Immature natural killer cell (primary cell): Measurements from ENCODE around the gene CPTP. TPM values are rescaled to one million over a fixed set of nuclear protein-coding genes. Genes with fewer than 3 reads are reported as not detected.

ENCODE experiments used
- DNase-seq, 3 donors: peaks; one replicate each; pipeline ENCODE4 v3.0.0; 2022; ENCODE audit warnings: mixed read lengths in 1 of 3
- H3K27ac Mint-ChIP-seq, 6 donors: one replicate each; pipeline ENCODE4 v1.8.0; 2020; ENCODE audit warnings: mixed read lengths in 6 of 6, mild to moderate bottlenecking in 5 of 6, inconsistent platforms in 4 of 6, moderate library complexity in 3 of 6
- H3K27me3 Mint-ChIP-seq, 3 donors: one replicate each; pipeline ENCODE4 v1.8.0; 2020 to 2021; ENCODE audit warnings: low read depth in 3 of 3, mild to moderate bottlenecking in 3 of 3, mixed read lengths in 3 of 3, moderate library complexity in 3 of 3, inconsistent platforms in 1 of 3
- H3K36me3 Mint-ChIP-seq, 3 donors: one replicate each; pipeline ENCODE4 v1.8.0; 2020; ENCODE audit warnings: mixed read lengths in 3 of 3, inconsistent platforms in 2 of 3, mild to moderate bottlenecking in 2 of 3
- H3K4me1 Mint-ChIP-seq, 2 donors: one replicate each; pipeline ENCODE4 v1.8.0; 2020; ENCODE audit warnings: inconsistent platforms in 2 of 2, mild to moderate bottlenecking in 2 of 2, mixed read lengths in 2 of 2, moderate library complexity in 1 of 2
- H3K4me3 Mint-ChIP-seq, 5 donors: one replicate each; pipeline ENCODE4 v1.8.0; 2020; ENCODE audit warnings: mild to moderate bottlenecking in 5 of 5, mixed read lengths in 5 of 5, inconsistent platforms in 3 of 5, moderate library complexity in 3 of 5
- H3K9me3 Mint-ChIP-seq, 6 donors: one replicate each; pipeline ENCODE4 v1.8.0; 2020; ENCODE audit warnings: mild to moderate bottlenecking in 6 of 6, mixed read lengths in 6 of 6, inconsistent platforms in 4 of 6, moderate library complexity in 3 of 6
- polyA plus RNA-seq, 3 donors: library from polyadenylated mRNA; unstranded; fragments of 300-500 nt; fragmentation: Illumina TruSeq; gene quantifications; one replicate each; pipeline ENCODE4 v1.2.3, GENCODE V29; 2021

The CPTP gene
- polyA plus RNA-seq, 3 donors from 2014 or later: 9.2 to 23.7 (median 10.5) TPM

DNA sequence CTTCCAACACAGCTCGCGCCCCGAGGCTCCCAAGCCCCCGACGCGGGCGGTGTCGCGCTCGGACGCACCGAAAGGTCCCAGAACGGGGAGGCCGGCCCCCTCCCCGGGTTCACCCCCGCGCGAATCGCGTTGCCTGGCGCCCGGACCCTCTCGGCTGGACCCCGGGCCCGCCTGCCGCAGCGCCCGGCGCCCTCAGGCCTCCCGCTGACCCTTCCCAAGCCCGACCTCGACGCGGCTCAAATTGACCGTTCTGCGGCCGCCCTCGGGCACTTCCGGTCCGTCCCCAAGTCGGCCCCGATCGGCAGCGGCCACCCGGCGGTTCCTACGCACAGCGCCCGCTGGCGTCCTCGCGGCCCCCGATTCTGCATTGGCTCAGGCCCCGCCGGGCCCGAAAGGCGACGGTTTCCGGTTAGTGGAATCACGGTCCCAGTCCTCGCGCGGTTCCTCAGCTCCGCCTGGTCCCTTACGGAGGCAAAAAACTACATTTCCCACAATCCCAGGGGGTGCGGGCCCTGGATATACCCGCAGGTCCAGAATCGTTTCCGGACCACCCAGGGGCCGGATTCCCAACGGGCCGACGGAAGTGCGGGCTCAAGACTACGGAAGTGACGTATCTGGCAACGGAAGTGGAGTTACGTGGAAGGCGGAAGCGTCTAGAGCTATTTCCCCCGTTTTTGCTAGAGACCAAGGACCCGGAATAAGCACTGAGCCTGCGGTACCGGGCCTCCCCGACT lies 50.5 kb downstream of the CPTP start, which contains the start of gene AURKAIP1:
Gene AURKAIP1 (minus strand): TSS at position 279 of the 734 bp plus-strand sequence. CDS start 451 bp downstream, outside the sequence.
- peaks cover 4 to 11% (median 6%) of the 10 kb centered on the region in 3 donors for H3K27me3 Mint-ChIP-seq
- peak within 1 kb of the TSS; percentile 90 to 96 (median 91) for H3K4me3 Mint-ChIP-seq
- peak within 1 kb of the TSS; percentile 91 to 98 (median 94) for H3K27ac Mint-ChIP-seq

DNA sequence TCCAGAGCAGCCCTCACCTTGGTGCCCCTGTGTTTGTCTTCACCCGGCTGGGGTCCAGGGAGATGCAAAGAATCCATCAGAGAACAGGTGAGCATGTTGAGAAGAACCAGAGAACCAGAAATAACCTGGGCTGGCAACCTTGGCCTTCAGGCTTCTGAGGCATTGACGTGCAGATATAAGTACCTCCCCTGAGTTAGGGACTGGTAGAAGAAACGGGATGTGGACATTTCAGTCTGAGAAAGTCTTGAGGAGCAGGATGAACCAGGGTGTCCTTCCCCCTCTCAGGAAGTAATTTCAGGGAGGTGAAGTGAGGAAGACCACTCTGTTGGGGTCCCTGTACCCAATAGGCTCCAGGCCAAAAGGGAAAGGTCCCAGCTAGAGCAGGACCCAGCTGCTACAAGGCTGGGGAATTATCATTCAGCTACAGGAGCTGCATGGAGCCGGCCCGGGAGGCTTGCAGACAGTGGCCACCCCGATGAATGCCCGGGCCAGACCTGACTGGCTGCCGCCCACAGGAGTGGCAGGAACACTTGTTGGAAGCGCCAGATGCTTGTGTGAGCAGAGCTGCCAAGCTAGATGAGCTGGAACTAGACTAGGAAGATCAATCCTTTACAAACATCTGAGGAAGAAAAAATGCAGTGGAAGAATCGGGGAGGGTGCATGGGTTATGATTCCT lies 52.1 kb downstream of the CPTP start:
- Mint-ChIP-seq H3K27me3 (peaks cover 0 to 6% (median 3%) of the 10 kb centered on the region in 3 donors), H3K9me3 (no peaks in the 10 kb centered on the region), H3K36me3 (no peaks in the 10 kb centered on the region), H3K27ac (peak overlapping the region in 5 of 6 donors; percentile 29 to 98 (median 74)), H3K4me3 (peak overlapping the region in 4 of 5 donors; percentile 46 to 90 (median 60)), H3K4me1 (peaks cover 12 to 25% of the 10 kb centered on the region in 2 donors)
- no peak for DNase-seq

More for the DNA sequence above, 50.5 kb downstream of the CPTP start, which contains the start of gene AURKAIP1:
- H3K36me3 Mint-ChIP-seq: no peaks in the 10 kb centered on the region
- peak; percentile 96 to 98 (median 97) for DNase-seq
- H3K4me1 Mint-ChIP-seq: peaks cover 12 to 32% of the 10 kb centered on the region in 2 donors
- no peaks in the 10 kb centered on the region for H3K9me3 Mint-ChIP-seq

DNA sequence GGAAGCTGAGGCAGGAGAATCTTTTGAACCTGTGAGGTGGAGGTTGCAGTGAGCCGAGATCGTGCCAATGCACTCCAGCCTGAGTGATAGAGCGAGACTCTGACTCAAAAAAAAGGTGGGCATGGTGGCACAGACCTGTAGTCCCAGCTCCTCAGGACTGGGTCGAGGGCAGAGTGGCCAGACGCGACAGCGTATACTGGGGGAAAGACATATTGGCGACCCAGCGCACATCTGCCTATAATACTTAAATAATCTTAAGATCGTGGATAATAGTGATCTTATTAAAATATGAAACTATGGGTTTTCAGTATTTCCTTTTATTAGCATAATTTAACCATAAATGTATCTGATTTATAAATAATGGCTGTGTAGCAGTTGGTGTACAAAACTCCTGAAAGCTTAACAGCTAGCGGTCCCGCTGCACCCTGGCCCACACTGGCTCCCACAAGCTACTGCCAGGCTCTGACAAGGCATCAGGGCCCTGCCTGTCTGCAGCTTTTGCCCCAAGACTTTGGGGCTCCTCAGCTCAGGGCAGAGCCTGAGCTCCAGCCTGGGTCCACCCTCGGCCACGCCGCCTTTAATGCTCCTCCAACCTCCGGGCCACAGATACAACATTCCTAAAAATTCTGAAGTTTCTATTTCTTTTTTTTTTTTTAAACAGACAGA lies 53.1 kb downstream of the CPTP start:
- no peak for DNase-seq
- Mint-ChIP-seq H3K4me3 (peak overlapping the region in 1 of 5 donors; percentile 1), H3K27me3 (peaks cover 0 to 6% (median 3%) of the 10 kb centered on the region in 3 donors), H3K36me3 (no peaks in the 10 kb centered on the region), H3K27ac (peak overlapping the region in 1 of 6 donors; percentile 40), H3K4me1 (peaks cover 12 to 19% of the 10 kb centered on the region in 2 donors), H3K9me3 (no peaks in the 10 kb centered on the region)

Other genes starting within 250 kb of the CPTP start
- gene C1orf159, start 208.7 kb upstream of the CPTP start, polyA plus RNA-seq: 1 to 10 TPM in 2 of 3 donors, under 1 TPM in 1; 0.99 to 7.5 (median 4.1) TPM
- gene TTLL10, start 150.9 kb upstream of the CPTP start, polyA plus RNA-seq: under 1 TPM; 0.68 to 0.83 (median 0.69) TPM
- gene TNFRSF18, start 118.2 kb upstream of the CPTP start, polyA plus RNA-seq: 100 to 1,000 TPM in 2 of 3 donors, 10 to 100 TPM in 1; 56.4 to 136 (median 105) TPM
- 10 to 100 TPM in 2 of 3 donors, 1 to 10 TPM in 1; 7.6 to 16.3 (median 12.1) TPM for gene TNFRSF4, start 110.6 kb upstream of the CPTP start, polyA plus RNA-seq
- gene SDF4, start 92.8 kb upstream of the CPTP start, polyA plus RNA-seq: 100 to 1,000 TPM; 157 to 240 (median 194) TPM
- 10 to 100 TPM in 1 of 3 donors, 1 to 10 TPM in 2; 5.3 to 13.9 (median 9.9) TPM for gene B3GALT6, start 92.6 kb upstream of the CPTP start, polyA plus RNA-seq
- not detected for gene C1QTNF12, start 78.1 kb upstream of the CPTP start, polyA plus RNA-seq
- 100 to 1,000 TPM in 1 of 3 donors, 10 to 100 TPM in 2; 77.8 to 105 (median 83.9) TPM for gene UBE2J2, start 50.9 kb upstream of the CPTP start, polyA plus RNA-seq
- gene SCNN1D, start 44.4 kb upstream of the CPTP start, polyA plus RNA-seq: not detected
- 1 to 10 TPM; 1.4 to 7.0 (median 4.6) TPM for gene ACAP3, start 16.9 kb upstream of the CPTP start, polyA plus RNA-seq
- gene PUSL1, start 16.2 kb upstream of the CPTP start, polyA plus RNA-seq: 10 to 100 TPM; 17.3 to 25.4 (median 18.9) TPM
- gene INTS11, start 142 bp upstream of the CPTP start, polyA plus RNA-seq: 10 to 100 TPM; 62.1 to 68.8 (median 67.5) TPM
- under 1 TPM in 1 of 3 donors, not detected in 2; 0.08 TPM for gene TAS1R3, start 6.5 kb downstream of the CPTP start, polyA plus RNA-seq
- gene DVL1, start 24.6 kb downstream of the CPTP start, polyA plus RNA-seq: 1 to 10 TPM in 2 of 3 donors, under 1 TPM in 1; 0.78 to 1.5 (median 1.4) TPM
- gene MXRA8, start 33.8 kb downstream of the CPTP start, polyA plus RNA-seq: not detected
- 100 to 1,000 TPM; 168 to 216 (median 190) TPM for gene AURKAIP1, start 50.4 kb downstream of the CPTP start, polyA plus RNA-seq
- 10 to 100 TPM; 16.7 to 34.6 (median 22.0) TPM for gene CCNL2, start 74.5 kb downstream of the CPTP start, polyA plus RNA-seq
- 100 to 1,000 TPM; 167 to 194 (median 182) TPM for gene MRPL20, start 82.5 kb downstream of the CPTP start, polyA plus RNA-seq
- gene ANKRD65, start 96.5 kb downstream of the CPTP start, polyA plus RNA-seq: not detected
- not detected for gene VWA1, start 110.9 kb downstream of the CPTP start, polyA plus RNA-seq
- gene ATAD3C, start 124.9 kb downstream of the CPTP start, polyA plus RNA-seq: 1 to 10 TPM; 1.5 to 4.0 (median 3.1) TPM
- 1 to 10 TPM in 2 of 3 donors, under 1 TPM in 1; 0.39 to 5.0 (median 2.5) TPM for gene ATAD3B, start 147.0 kb downstream of the CPTP start, polyA plus RNA-seq
- 10 to 100 TPM in 1 of 3 donors, 1 to 10 TPM in 2; 6.4 to 14.5 (median 7.3) TPM for gene ATAD3A, start 187.4 kb downstream of the CPTP start, polyA plus RNA-seq
- not detected for gene TMEM240, start 215.8 kb downstream of the CPTP start, polyA plus RNA-seq